Measurements from ENCODE around the gene DUSP10. TPM values are rescaled to one million over a fixed set of nuclear protein-coding genes. Genes with fewer than 3 reads are reported as not detected.

DUSP10 gene
- total RNA-seq, 1 donor from 2014 or later, result 2.6 TPM

GRCh38 chr1:221697923-221698425, 43.9 kb downstream of the DUSP10 start:
- Histone ChIP-seq H3K4me2 (no peak overlapping the region), H3K79me2 (ENCODE audit: low read depth) (no peaks in the 10 kb centered on the region), H2AFZ (replicated peaks) (no peak overlapping the region), H3K4me3 (no peak overlapping the region), H3K27ac (no peak overlapping the region), H3K36me3 (no peaks in the 10 kb centered on the region), H3K9me3 (ENCODE audit: low read depth) (no peaks in the 10 kb centered on the region), H3K9ac (no peak overlapping the region), H4K20me1 (ENCODE audit: low read depth) (no peaks in the 10 kb centered on the region), H3K27me3 (no peaks in the 10 kb centered on the region), H3K4me1 (peaks cover 9% of the 10 kb centered on the region), H3F3A (ENCODE audit: low read depth) (no peaks in the 10 kb centered on the region)
- no peaks in the 10 kb centered on the region for H3K27me3 Mint-ChIP-seq (ENCODE audit: insufficient read depth, low read depth)
- peaks cover 2% of the 10 kb centered on the region for H3K4me1 Mint-ChIP-seq
- DNase-seq (ENCODE audit: low spot score), result no peak
- peaks cover 3% of the 10 kb centered on the region for H3K36me3 Mint-ChIP-seq
- no peak for TF ChIP-seq EZH2phosphoT487 (IDR thresholded peaks at IDR 0.05)
- TF ChIP-seq CTCF (IDR thresholded peaks at IDR 0.05), result no peak
- TF ChIP-seq EZH2 (IDR thresholded peaks at IDR 0.05), result no peak
- H3K4me3 Mint-ChIP-seq, result no peak overlapping the region
- peaks cover 2% of the 10 kb centered on the region for H3K9me3 Mint-ChIP-seq
- no peak overlapping the region for H3K27ac Mint-ChIP-seq

DNA sequence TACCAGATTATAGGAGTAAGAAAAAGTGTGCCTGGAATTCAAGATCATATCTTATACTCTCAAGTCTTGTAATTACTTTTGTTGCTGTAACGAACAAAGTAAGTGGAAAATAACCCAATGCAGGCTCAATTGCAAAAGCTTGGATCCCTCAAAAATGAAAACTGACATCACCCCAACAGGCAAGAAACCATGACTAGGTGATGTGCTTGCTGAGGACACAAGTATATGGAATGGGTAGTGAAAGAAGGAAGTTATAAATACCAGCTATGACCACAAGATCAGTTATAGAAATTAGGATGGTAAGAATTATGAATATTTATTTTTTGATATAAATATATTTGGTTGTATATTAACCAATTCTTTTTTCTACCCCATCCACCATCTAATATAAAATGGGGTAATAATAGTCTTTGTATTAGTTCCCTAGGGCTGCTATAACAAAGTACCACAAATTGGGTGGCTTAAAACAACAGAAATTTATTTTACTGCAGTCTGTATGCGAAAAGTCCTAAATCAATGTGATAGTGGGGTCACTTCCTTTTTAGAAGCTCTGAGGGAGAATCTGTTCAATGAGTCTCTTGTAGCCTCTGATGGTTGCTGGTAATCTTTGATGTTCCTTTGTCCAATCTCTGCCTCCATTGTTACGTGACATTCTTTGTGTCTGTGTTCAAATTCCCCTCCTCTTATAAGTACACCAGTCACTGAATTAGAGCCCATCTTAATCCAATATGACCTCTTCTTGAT, 45.0 kb downstream of the DUSP10 start:
- Histone ChIP-seq H3K4me3 (no peak overlapping the region), H3K27ac (no peak overlapping the region), H3F3A (ENCODE audit: low read depth) (no peaks in the 10 kb centered on the region), H2AFZ (replicated peaks) (no peak overlapping the region), H3K4me2 (no peak overlapping the region), H3K36me3 (no peaks in the 10 kb centered on the region), H3K9ac (no peak overlapping the region), H3K9me3 (ENCODE audit: low read depth) (no peaks in the 10 kb centered on the region), H3K4me1 (peaks cover 8% of the 10 kb centered on the region), H3K27me3 (no peaks in the 10 kb centered on the region), H3K79me2 (ENCODE audit: low read depth) (no peaks in the 10 kb centered on the region), H4K20me1 (ENCODE audit: low read depth) (no peaks in the 10 kb centered on the region)
- Mint-ChIP-seq H3K36me3 (no peaks in the 10 kb centered on the region), H3K27me3 (ENCODE audit: insufficient read depth, low read depth) (no peaks in the 10 kb centered on the region), H3K4me1 (peaks cover 2% of the 10 kb centered on the region), H3K9me3 (peaks cover 2% of the 10 kb centered on the region), H3K27ac (no peak overlapping the region), H3K4me3 (no peak overlapping the region)
- no peak for DNase-seq (ENCODE audit: low spot score)
- TF ChIP-seq EZH2phosphoT487 (IDR thresholded peaks at IDR 0.05), result no peak
- no peak for TF ChIP-seq CTCF (IDR thresholded peaks at IDR 0.05)
- TF ChIP-seq EZH2 (IDR thresholded peaks at IDR 0.05), result no peak

GRCh38 chr1:221696027-221696426, 45.9 kb downstream of the DUSP10 start:
- Histone ChIP-seq H3K9me3 (ENCODE audit: low read depth) (no peaks in the 10 kb centered on the region), H3K4me2 (no peak overlapping the region), H3K79me2 (ENCODE audit: low read depth) (no peaks in the 10 kb centered on the region), H3K36me3 (no peaks in the 10 kb centered on the region), H4K20me1 (ENCODE audit: low read depth) (no peaks in the 10 kb centered on the region), H3K27me3 (no peaks in the 10 kb centered on the region), H3K4me3 (no peak overlapping the region), H2AFZ (replicated peaks) (no peak overlapping the region), H3K4me1 (no peaks in the 10 kb centered on the region), H3F3A (ENCODE audit: low read depth) (no peaks in the 10 kb centered on the region), H3K27ac (no peak overlapping the region), H3K9ac (no peak overlapping the region)
- peaks cover 2% of the 10 kb centered on the region for H3K9me3 Mint-ChIP-seq
- no peaks in the 10 kb centered on the region for H3K4me1 Mint-ChIP-seq
- no peaks in the 10 kb centered on the region for H3K36me3 Mint-ChIP-seq
- no peak for DNase-seq (ENCODE audit: low spot score)
- no peak for TF ChIP-seq EZH2phosphoT487 (IDR thresholded peaks at IDR 0.05)
- no peak for TF ChIP-seq EZH2 (IDR thresholded peaks at IDR 0.05)
- TF ChIP-seq CTCF (IDR thresholded peaks at IDR 0.05), result no peak
- H3K4me3 Mint-ChIP-seq, result no peak overlapping the region
- H3K27me3 Mint-ChIP-seq (ENCODE audit: insufficient read depth, low read depth), result no peaks in the 10 kb centered on the region
- H3K27ac Mint-ChIP-seq, result no peak overlapping the region

Measured in neural progenitor cell (in vitro differentiated cells).